ENCODE data around the gene MYRFL. TPM values are rescaled to one million over a fixed set of nuclear protein-coding genes. Genes with fewer than 3 reads are reported as not detected.

Gene MYRFL
- total RNA-seq, 1 experiment from 2014 or later = 1.3 TPM

DNA sequence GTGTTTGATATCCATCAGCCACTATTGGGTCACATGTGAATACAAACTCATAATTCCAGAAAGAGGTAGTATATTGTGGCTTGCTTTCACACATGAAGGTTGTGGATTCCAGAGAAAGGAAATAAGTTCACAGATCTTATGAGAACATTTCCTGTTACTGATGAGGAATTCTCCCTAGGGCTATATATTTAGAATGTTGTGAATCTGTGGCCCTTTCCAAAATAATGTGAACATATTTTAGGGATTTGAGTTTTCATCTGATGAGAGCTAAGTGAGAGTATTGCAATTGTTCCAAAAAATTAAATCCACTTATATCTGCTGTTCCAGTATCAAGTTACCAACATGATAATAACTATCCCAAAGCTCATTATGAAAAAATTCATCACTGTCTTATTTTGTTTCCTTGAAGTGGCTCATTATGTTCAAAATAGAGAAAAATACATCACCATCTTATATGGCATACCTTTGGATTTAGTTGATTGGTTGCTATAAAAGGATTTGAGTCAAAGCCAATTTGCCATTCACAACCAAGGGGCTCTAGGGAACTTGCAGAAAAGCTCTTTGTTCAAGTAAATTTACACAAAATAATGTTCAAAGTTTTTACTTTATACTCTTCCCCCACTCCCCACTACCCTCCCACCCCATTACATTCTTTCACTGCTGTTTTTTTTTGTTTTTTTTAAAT is 76.3 kb downstream of the MYRFL start:
- Mint-ChIP-seq H3K36me3 (peaks cover 2% of the 10 kb centered on the region; the same call in 1 of the 2 replicates), H3K4me1 (peaks cover 44% of the 10 kb centered on the region), H3K9me3 (no peaks in the 10 kb centered on the region), H3K27me3 (ENCODE audit: low read depth) (no peaks in the 10 kb centered on the region), H3K4me3 (no peak overlapping the region), H3K27ac (no peak overlapping the region)
- POLR2A ChIA-PET = no interaction called here
- CTCF ChIA-PET = interaction anchor here (0.6 to 2.1 kb wide), 27 partner anchors 9 to 676 kb away, joined by 3 to 16 read pairs (median 4); partner anchors contain the start of gene KCNMB4
- TF ChIP-seq FOXJ3 (CRISPR knock-in tag; IDR thresholded peaks at IDR 0.05; ENCODE audit: borderline replicate concordance) (no peak), ZNF138 (CRISPR knock-in tag; conservative IDR thresholded peaks at IDR 0.05) (no peak), PRRX2 (CRISPR knock-in tag; IDR thresholded peaks at IDR 0.05) (no peak), NR2C2 (CRISPR knock-in tag; IDR thresholded peaks at IDR 0.05) (no peak), NR3C1 (CRISPR knock-in tag; conservative IDR thresholded peaks at IDR 0.05; ENCODE audit: low read depth) (no peak), KAT7 (CRISPR knock-in tag; IDR thresholded peaks at IDR 0.05; ENCODE audit: borderline replicate concordance) (no peak), ZNF317 (CRISPR knock-in tag; IDR thresholded peaks at IDR 0.05; ENCODE audit: borderline replicate concordance, low read depth) (no peak), ETV6 (CRISPR knock-in tag; IDR thresholded peaks at IDR 0.05) (no peak), RORB (CRISPR knock-in tag; IDR thresholded peaks at IDR 0.05) (no peak)
- TF ChIP-seq, protein P1, sequence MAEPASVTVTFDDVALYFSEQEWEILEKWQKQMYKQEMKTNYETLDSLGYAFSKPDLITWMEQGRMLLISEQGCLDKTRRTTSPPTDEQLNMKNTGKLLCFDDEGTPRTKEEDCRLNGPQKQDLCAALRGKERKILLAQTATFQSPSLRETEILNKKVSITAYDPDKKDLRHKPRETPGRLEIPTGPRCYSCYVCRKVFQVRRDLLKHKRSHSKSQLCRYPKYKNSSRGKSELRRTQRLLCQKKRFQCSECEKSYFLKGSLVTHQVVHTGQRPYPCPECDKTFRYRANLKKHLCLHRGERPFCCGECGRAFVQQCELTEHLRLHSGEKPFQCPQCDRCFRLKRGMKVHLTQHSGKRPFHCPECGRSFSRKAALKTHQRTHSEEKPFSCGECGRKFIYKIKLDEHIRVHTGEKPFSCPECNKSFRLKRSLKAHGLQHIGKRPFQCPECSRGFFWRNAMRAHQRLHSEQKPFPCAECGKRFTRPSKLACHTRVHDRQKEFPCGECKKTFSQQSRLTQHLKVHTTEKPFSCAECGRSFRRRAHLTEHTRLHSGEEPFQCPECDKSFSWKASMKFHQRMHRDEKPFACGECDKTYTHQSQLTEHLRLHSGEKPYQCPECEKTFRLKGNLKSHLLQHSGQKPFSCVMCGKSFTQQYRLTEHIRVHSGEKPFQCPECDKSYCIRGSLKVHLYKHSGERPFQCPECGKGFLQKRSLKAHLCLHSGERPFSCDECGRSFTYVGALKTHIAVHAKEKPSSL (CRISPR knock-in tag; conservative IDR thresholded peaks at IDR 0.05) = no peak
- TF ChIP-seq, protein P2, sequence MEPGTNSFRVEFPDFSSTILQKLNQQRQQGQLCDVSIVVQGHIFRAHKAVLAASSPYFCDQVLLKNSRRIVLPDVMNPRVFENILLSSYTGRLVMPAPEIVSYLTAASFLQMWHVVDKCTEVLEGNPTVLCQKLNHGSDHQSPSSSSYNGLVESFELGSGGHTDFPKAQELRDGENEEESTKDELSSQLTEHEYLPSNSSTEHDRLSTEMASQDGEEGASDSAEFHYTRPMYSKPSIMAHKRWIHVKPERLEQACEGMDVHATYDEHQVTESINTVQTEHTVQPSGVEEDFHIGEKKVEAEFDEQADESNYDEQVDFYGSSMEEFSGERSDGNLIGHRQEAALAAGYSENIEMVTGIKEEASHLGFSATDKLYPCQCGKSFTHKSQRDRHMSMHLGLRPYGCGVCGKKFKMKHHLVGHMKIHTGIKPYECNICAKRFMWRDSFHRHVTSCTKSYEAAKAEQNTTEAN (CRISPR knock-in tag; IDR thresholded peaks at IDR 0.05) = no peak
- TF ChIP-seq, protein P3, sequence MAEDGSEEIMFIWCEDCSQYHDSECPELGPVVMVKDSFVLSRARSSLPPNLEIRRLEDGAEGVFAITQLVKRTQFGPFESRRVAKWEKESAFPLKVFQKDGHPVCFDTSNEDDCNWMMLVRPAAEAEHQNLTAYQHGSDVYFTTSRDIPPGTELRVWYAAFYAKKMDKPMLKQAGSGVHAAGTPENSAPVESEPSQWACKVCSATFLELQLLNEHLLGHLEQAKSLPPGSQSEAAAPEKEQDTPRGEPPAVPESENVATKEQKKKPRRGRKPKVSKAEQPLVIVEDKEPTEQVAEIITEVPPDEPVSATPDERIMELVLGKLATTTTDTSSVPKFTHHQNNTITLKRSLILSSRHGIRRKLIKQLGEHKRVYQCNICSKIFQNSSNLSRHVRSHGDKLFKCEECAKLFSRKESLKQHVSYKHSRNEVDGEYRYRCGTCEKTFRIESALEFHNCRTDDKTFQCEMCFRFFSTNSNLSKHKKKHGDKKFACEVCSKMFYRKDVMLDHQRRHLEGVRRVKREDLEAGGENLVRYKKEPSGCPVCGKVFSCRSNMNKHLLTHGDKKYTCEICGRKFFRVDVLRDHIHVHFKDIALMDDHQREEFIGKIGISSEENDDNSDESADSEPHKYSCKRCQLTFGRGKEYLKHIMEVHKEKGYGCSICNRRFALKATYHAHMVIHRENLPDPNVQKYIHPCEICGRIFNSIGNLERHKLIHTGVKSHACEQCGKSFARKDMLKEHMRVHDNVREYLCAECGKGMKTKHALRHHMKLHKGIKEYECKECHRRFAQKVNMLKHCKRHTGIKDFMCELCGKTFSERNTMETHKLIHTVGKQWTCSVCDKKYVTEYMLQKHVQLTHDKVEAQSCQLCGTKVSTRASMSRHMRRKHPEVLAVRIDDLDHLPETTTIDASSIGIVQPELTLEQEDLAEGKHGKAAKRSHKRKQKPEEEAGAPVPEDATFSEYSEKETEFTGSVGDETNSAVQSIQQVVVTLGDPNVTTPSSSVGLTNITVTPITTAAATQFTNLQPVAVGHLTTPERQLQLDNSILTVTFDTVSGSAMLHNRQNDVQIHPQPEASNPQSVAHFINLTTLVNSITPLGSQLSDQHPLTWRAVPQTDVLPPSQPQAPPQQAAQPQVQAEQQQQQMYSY (CRISPR knock-in tag; IDR thresholded peaks at IDR 0.05) = no peak
- TF ChIP-seq, protein P4, sequence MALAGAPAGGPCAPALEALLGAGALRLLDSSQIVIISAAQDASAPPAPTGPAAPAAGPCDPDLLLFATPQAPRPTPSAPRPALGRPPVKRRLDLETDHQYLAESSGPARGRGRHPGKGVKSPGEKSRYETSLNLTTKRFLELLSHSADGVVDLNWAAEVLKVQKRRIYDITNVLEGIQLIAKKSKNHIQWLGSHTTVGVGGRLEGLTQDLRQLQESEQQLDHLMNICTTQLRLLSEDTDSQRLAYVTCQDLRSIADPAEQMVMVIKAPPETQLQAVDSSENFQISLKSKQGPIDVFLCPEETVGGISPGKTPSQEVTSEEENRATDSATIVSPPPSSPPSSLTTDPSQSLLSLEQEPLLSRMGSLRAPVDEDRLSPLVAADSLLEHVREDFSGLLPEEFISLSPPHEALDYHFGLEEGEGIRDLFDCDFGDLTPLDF (CRISPR knock-in tag; IDR thresholded peaks at IDR 0.05) = no peak
- no peak for ATAC-seq
- no peak for DNase-seq (ENCODE audit: low spot score)

DNA sequence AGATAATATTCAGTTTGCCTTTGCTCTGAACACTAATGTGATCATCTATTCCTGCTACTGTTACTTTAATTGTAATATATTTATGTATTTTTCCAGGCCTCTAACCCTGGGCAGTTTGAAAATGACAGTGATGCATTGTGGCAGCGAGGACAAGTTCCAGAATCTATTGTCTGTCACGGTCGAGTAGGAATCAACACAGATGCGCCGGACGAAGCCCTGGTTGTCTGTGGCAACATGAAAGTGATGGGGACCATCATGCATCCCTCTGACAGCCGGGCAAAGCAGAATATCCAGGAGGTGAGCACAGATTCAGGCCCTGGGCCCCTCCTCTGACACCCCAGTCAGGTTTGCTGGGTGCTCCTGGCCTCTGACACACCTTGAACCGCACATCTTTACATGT is 78.5 kb downstream of the MYRFL start:
- POLR2A ChIA-PET = no interaction called here
- Mint-ChIP-seq H3K27ac (no peak overlapping the region), H3K27me3 (ENCODE audit: low read depth) (no peaks in the 10 kb centered on the region), H3K4me1 (peaks cover 23% of the 10 kb centered on the region), H3K9me3 (no peaks in the 10 kb centered on the region), H3K4me3 (no peak overlapping the region), H3K36me3 (peaks cover 5% of the 10 kb centered on the region; the same call in 1 of the 2 replicates)
- no peak for ATAC-seq
- TF ChIP-seq NFYB (CRISPR knock-in tag; conservative IDR thresholded peaks at IDR 0.05; ENCODE audit: low read depth) (no peak), NR3C1 (CRISPR knock-in tag; conservative IDR thresholded peaks at IDR 0.05; ENCODE audit: low read depth) (no peak)
- TF ChIP-seq, protein P5, sequence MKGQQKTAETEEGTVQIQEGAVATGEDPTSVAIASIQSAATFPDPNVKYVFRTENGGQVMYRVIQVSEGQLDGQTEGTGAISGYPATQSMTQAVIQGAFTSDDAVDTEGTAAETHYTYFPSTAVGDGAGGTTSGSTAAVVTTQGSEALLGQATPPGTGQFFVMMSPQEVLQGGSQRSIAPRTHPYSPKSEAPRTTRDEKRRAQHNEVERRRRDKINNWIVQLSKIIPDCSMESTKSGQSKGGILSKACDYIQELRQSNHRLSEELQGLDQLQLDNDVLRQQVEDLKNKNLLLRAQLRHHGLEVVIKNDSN (CRISPR knock-in tag; IDR thresholded peaks at IDR 0.05) = no peak
- TF ChIP-seq, protein P4 (CRISPR knock-in tag; IDR thresholded peaks at IDR 0.05) = no peak
- CTCF ChIA-PET = no interaction called here
- no peak for DNase-seq (ENCODE audit: low spot score)

Measured in WTC11 (cell line).